GM10248 (cell line): ENCODE measurements around the gene OR2A42.
"Not testable (repeated sequence)": the region's sequence is repeated elsewhere in the genome, so short reads cannot be mapped to it uniquely, and the experiment has no call there.

ENCODE experiments used
- CTCF ChIA-PET: fragments of 300-600 bp; sonication (Branson Sonifier 250); formaldehyde crosslinking; extraction: SDS; loops from one replicate; lab custom pipeline; 2021; ENCODE audit warnings: antibody characterized with exemption; lab: Yijun Ruan, JAX
- POLR2A ChIA-PET: fragments of 350-650 bp; sonication (Branson Sonifier 250); formaldehyde crosslinking; extraction: SDS; loops from one replicate; lab custom pipeline; 2020; ENCODE audit warnings: antibody characterized with exemption; lab: Yijun Ruan, JAX
- DNase-seq: peaks from one replicate; pipeline ENCODE4 v3.0.0; 2012; ENCODE audit errors: extremely low spot score
- TF ChIP-seq, protein P1 (sequence below): IDR thresholded peaks from 2 replicates; pipeline ENCODE4 v1.5.1; 2012; ENCODE audit warnings: mild to moderate bottlenecking, low read depth; ENCODE audit errors: extremely low read depth, missing control alignments, control extremely low read depth

The OR2A42 gene, protein sequence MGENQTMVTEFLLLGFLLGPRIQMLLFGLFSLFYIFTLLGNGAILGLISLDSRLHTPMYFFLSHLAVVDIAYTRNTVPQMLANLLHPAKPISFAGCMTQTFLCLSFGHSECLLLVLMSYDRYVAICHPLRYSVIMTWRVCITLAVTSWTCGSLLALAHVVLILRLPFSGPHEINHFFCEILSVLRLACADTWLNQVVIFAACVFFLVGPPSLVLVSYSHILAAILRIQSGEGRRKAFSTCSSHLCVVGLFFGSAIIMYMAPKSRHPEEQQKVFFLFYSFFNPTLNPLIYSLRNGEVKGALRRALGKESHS

DNA sequence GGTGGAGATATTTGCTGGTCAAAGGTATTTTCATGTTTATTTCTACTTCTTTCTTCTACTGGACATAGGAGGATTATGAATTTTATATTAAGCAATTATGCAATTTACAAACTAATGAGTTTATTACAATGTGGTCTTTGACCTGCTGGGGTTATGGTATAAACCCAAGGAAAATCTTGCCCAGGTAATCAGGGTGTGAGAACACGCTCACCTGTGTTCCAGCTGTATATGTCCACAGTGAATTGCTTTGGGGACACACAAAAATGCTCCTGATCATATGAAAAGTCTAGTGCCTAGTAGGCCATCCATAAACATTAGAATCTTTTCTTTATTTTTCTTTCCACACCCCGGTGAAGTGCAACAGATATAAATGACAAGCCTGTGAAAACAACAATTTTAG lies at the start of gene OR2A42:
TSS of gene OR2A42 (minus strand) at position 241 of the 400 bp plus-strand sequence. CDS start 6,762 bp downstream, outside the sequence.
- POLR2A ChIA-PET, DNase-seq, CTCF ChIA-PET: not testable (repeated sequence)

DNA sequence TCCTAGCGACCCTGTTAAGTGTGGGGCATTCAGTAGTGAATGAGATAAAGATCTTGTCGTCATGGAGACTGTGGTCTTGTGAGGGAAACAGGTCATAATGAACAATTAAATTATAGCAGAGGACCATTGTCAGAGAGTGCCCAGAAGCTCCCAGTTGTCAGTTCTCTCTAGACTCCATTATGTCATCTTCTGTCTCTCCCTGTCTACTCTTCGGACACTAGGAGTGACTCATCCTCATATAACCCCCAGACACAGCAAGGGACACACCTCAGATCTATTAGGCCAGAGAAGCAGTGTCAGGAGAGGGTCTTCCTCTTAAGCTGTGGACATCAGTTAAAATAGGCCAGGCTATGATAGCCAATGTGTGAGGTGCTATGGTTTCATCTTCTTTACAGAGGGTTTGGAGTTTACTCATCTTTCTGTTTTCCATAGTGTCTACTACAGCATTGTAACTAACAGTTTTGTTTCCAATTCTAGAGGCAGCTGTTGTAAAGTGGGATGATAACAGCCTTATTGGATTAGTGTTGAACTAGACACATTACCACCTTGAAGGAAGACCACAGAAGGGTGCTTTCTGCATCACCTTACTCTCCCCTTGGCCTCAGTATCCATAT lies 47.9 kb upstream of the OR2A42 start:
- CTCF ChIA-PET, DNase-seq, POLR2A ChIA-PET: not testable (repeated sequence)

DNA sequence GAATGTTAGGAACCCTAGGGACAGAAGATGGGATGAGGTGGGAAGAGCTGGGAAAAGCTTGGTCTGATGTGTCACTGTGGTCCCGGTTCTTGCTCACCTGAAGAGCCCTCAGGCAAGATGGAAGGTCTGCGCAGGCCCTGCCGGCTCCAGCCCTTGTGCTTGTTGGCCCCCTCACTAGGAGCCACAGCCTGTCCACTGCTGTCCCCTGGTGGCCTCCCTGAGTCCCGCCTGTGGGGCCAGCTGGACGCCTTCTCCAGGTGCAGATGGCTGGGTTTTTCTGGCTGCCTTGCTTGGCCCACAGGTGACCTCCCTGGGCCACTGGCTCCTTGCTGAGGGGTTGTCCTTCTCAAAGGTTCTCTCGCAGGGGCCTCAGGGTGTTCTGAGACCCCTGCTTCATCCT lies 44.3 kb upstream of the OR2A42 start:
- DNase-seq, POLR2A ChIA-PET, CTCF ChIA-PET: not testable (repeated sequence)

DNA sequence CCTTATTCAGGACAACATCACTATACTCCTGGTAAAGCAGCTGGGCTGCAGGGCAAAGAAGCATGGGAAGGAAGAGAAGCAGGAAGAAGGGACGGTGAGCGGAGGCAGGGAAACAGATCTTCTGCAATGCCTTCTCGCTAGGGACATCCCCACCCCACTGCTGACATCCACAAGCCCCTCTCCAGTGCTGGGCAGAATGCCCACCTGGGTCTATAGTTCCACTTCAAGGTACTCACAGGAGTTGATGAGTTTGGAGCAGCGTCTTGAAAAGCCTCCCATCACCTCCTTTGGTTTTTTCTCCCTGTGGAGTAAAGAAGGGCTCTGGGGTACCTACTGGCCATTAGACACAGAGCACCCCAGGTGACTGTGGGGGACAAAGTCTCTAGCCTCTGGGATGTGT lies 43.1 kb upstream of the OR2A42 start:
- DNase-seq, CTCF ChIA-PET, POLR2A ChIA-PET: not testable (repeated sequence)

DNA sequence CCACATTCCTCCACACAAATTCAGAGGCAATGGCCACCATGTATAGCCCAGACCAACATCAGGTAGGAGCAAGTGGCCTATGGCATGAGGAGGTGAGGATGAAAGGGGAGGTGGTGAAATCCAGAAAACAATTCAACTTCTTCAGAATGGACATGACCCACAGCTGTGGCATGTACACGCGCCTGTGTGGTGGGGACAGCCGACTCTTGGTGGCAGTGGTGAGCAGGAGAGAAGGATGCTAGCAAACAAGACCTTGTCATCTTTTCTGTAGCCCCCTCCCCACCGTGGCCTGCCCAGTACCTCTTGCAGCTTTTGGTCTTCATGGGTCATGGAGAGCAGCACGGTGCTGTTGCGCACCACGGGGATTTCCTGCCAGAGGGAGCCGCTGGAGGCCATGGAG lies 42.6 kb upstream of the OR2A42 start:
- CTCF ChIA-PET, result not testable (repeated sequence)

DNA sequence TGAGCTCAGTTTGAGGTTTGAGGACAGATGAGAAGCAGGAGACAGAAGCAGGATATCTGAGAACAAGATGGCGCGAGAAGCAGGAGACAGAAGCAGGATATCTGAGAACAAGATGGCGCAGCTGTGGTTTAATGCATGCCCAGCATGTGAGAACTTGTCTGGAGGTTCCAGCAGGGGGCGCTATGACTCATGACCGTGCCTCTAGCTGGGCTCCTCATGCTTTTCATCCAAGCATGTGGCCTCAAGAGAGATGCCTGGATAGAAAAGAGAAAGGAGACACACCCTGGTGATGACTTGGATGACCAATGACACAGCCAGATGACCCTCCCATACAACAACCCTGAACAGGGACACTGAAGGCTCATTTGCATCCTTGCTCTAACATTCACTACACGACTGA lies 40.6 kb upstream of the OR2A42 start:
- CTCF ChIA-PET, POLR2A ChIA-PET, DNase-seq: not testable (repeated sequence)

More for the DNA sequence above, 42.6 kb upstream of the OR2A42 start:
- DNase-seq, POLR2A ChIA-PET: not testable (repeated sequence)

DNA sequence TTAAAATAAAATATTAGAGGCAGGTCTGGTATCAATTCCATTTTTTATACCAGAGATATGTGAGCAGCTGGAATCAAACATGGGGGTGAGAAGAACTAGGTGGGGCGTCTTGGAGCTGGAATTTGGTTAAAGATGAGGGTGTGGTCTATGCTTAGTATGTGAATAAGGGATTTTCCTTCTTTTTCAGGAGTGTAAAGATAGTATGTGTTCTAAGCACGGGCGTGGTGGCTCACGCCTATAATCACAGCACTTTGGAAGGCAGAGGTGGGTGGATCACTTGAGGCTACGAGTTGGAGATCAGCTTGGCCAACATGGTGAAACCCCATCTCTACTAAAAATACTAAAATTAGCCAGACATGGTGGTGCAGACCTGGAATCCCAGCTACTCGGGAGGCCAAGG lies 35.9 kb upstream of the OR2A42 start:
- DNase-seq, POLR2A ChIA-PET, CTCF ChIA-PET: not testable (repeated sequence)

DNA sequence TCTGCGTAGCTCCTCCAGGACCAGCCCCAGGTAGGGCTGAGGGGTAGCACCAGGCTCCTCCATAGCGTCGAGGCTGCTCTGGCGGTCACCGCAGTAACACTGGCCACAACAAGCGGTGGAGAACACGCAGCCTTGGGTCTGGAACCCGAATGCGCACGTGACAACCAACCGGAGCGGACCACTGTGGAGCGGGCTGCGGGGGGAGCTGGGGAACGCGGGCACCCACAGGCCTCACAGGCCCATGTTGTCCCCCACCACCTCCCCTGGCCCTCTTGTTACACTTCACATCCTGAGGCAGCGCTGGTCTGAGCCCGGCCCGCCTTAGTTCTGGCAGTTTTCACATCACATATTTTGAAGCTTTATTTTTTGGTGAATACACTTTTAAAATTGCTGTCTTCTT lies 29.8 kb upstream of the OR2A42 start, which contains the start of gene CTAGE8:
TSS of gene CTAGE8 (minus strand) at position 101 of the 400 bp plus-strand sequence. CDS start at position 63, 38 bp downstream.
- DNase-seq, POLR2A ChIA-PET, CTCF ChIA-PET: not testable (repeated sequence)

DNA sequence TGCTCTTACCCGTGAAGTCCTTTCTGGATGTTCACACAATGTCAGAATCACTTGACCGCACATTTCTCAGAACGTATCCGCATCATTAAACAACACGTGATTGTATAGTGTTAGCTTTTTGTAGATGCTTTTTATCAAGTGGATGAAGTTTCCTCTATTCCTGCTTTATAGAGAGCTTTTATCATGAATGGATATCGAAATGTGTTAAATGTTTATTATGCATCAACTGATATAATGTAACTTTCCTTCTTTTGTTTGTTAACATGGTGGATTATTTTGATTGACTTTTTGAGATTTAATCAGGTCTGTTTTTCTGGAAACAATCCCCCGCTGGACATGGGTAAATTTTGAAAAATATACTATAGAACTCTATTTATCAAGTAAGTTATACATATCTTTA lies 25.3 kb upstream of the OR2A42 start, which contains the start of gene OR2A7:
TSS of gene OR2A7 (minus strand) at position 101 of the 400 bp plus-strand sequence. CDS start 5,164 bp downstream, outside the sequence.
- DNase-seq, CTCF ChIA-PET, POLR2A ChIA-PET: not testable (repeated sequence)

DNA sequence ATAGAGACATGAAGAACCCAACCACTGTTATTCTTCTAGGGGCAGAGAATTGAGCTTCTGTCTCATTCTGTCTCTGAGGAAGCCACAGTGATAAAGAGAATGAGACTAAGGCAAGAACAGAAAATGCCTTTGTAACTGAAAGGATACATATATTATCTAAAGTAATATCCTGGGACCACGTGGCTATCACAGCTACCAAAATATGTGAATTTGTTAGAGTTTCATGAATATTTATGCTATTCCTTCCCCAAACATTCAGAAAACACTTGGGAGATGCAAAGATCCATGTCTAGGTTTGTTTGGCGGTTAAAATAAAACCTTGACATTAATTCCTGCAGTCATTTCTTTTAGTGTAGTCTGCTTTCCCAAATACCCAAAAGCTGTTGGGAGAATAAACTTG lies 22.7 kb upstream of the OR2A42 start:
- CTCF ChIA-PET, POLR2A ChIA-PET, DNase-seq: not testable (repeated sequence)

DNA sequence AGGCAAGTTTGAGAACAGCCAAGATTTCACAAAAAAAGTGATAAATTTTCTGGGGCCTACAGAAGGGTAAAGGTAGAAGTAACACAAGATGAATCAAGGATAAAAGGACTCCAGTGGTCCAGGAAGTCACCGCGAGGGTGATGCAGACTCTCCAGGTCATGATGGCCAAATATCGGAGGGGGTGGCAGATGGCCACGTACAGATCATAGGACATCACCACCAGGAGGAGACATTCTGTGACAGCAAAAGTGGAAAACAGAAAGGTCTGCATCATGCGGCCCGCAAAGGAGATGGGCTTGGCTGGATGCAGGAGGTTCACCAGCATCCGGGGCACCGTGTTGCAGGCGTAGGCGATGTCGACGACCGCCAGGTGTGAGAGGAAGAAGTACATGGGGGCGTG lies 19.7 kb upstream of the OR2A42 start:
- CTCF ChIA-PET, POLR2A ChIA-PET, DNase-seq: not testable (repeated sequence)

DNA sequence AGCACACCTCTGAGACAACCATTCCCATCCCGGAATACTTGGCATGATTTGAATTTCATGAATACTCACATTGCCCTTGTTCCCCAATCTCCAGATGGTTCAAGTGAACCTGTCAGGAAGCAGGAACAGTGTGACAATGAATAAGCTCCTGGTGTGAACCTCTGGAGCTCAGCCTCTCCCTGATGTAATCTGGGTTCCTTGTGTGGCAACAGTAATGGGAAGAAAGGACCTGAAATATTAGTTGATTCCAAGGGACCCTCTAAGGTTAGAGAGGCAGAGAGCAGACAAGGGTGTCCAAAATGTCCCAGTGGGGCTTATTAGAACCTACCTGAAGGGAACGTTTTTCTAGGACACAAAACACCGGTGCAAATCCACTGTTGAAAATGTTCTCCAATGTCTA lies 16.7 kb upstream of the OR2A42 start:
- CTCF ChIA-PET, result interaction anchor here (1.3 kb wide), 1 partner anchor 182 kb away, joined by 3 read pairs; no protein-coding TSS in a partner anchor
- POLR2A ChIA-PET, result no interaction called here
- no peak for DNase-seq
- TF ChIP-seq, protein P1, sequence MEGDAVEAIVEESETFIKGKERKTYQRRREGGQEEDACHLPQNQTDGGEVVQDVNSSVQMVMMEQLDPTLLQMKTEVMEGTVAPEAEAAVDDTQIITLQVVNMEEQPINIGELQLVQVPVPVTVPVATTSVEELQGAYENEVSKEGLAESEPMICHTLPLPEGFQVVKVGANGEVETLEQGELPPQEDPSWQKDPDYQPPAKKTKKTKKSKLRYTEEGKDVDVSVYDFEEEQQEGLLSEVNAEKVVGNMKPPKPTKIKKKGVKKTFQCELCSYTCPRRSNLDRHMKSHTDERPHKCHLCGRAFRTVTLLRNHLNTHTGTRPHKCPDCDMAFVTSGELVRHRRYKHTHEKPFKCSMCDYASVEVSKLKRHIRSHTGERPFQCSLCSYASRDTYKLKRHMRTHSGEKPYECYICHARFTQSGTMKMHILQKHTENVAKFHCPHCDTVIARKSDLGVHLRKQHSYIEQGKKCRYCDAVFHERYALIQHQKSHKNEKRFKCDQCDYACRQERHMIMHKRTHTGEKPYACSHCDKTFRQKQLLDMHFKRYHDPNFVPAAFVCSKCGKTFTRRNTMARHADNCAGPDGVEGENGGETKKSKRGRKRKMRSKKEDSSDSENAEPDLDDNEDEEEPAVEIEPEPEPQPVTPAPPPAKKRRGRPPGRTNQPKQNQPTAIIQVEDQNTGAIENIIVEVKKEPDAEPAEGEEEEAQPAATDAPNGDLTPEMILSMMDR, result no peak
